Choroid plexus epithelial cell (primary cell): Measurements from ENCODE around the gene GLS2.
"Not testable (repeated sequence)": the region's sequence is repeated elsewhere in the genome, so short reads cannot be mapped to it uniquely, and the experiment has no call there.

Experiments used
- DNase-seq: peaks from one replicate; pipeline ENCODE4 v3.0.0-alpha.2; 2010; ENCODE audit warnings: low read depth
- H3K4me3 ChIP-seq: 2 replicates; pipeline ENCODE4 v1.5.1; 2011; ENCODE audit warnings: low read depth, mild to moderate bottlenecking, control low read depth, low read length, moderate library complexity
- TF ChIP-seq, protein P1 (sequence below): conservative IDR thresholded peaks from 2 replicates; pipeline ENCODE4 v1.5.1; 2011; ENCODE audit warnings: low read depth, mild to moderate bottlenecking, control low read depth, inconsistent platforms, low read length, moderate library complexity

Gene GLS2

GRCh38 chr12:56521590-56522371 lies 33.8 kb upstream of the GLS2 start, which contains the start of gene RBMS2:
TSS of gene RBMS2 (plus strand) at chr12:56521820. CDS start at chr12:56522024, 204 bp downstream.
- TF ChIP-seq, protein P1, sequence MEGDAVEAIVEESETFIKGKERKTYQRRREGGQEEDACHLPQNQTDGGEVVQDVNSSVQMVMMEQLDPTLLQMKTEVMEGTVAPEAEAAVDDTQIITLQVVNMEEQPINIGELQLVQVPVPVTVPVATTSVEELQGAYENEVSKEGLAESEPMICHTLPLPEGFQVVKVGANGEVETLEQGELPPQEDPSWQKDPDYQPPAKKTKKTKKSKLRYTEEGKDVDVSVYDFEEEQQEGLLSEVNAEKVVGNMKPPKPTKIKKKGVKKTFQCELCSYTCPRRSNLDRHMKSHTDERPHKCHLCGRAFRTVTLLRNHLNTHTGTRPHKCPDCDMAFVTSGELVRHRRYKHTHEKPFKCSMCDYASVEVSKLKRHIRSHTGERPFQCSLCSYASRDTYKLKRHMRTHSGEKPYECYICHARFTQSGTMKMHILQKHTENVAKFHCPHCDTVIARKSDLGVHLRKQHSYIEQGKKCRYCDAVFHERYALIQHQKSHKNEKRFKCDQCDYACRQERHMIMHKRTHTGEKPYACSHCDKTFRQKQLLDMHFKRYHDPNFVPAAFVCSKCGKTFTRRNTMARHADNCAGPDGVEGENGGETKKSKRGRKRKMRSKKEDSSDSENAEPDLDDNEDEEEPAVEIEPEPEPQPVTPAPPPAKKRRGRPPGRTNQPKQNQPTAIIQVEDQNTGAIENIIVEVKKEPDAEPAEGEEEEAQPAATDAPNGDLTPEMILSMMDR = no peak

GRCh38 chr12:56521209-56521589 lies 33.2 kb upstream of the GLS2 start:
- DNase-seq = no peak
- peak overlapping the region; percentile 71 for H3K4me3 ChIP-seq
- TF ChIP-seq, protein P1 = no peak

More at GRCh38 chr12:56521590-56522371, 33.8 kb upstream of the GLS2 start, which contains the start of gene RBMS2:
- peak within 1 kb of the TSS; percentile 71 for H3K4me3 ChIP-seq
- peak; percentile 97 for DNase-seq

- peak; percentile 62 for DNase-seq
- TF ChIP-seq, protein P1 = no peak
- no peak overlapping the region for H3K4me3 ChIP-seq
These were observed 32.5 kb upstream of the GLS2 start for GRCh38 chr12:56520506-56520905.

- H3K4me3 ChIP-seq = no peak overlapping the region
- DNase-seq = peak; percentile 24
- TF ChIP-seq, protein P1 = no peak
These were observed 32.1 kb upstream of the GLS2 start for GRCh38 chr12:56520048-56520447.

DNA sequence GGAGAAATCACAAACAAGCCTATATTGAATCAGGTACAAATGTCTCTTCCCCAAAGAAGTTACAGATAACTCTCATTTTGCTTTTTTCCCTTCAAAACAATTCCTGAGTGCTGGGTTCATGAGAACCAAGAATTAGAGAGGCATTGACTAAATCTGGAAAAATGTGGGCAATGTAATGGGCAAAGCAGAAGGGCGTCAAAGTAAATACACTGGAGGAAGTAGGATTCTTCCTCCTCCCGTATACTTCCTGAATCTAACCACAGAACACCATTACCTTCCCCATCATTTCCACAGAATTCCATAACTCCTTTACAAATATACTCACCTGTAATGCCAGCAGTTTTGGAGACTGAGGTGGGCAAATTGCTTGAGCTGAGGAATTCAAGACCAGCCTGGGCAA lies 30.6 kb upstream of the GLS2 start:
- no peak for DNase-seq
- TF ChIP-seq, protein P1 = no peak
- no peak overlapping the region for H3K4me3 ChIP-seq

- H3K4me3 ChIP-seq = no peak overlapping the region
- TF ChIP-seq, protein P1 = no peak
- DNase-seq = no peak
These were observed 29.9 kb upstream of the GLS2 start for GRCh38 chr12:56517854-56518253.

- H3K4me3 ChIP-seq, DNase-seq: not testable (repeated sequence)
These were observed 26.0 kb upstream of the GLS2 start for GRCh38 chr12:56514014-56514318.
